PC-9 (cell line): ENCODE measurements around the gene VGLL2. TPM values are rescaled to one million over a fixed set of nuclear protein-coding genes. Genes with fewer than 3 reads are reported as not detected.

Experiments
- BruUV-seq: library from RNA; stranded (reverse); fragments of 400-500 nt; replicated peaks from 2 replicates; lab custom pipeline; 2021; lab: Mats Ljungman, UMichigan
- CTCF ChIA-PET: fragments of 300-600 bp; sonication (Branson Sonifier 250); formaldehyde crosslinking; loops from one replicate; lab custom pipeline; 2022; ENCODE audit warnings: antibody characterized with exemption; lab: Charles Lee
- POLR2A ChIA-PET: fragments of 300-600 bp; sonication (Branson Sonifier 250); formaldehyde crosslinking; loops from one replicate; lab custom pipeline; 2022; ENCODE audit warnings: antibody characterized with exemption; ENCODE audit not compliant: unreplicated experiment; lab: Charles Lee
- DNase-seq, 2 experiments: peaks; one replicate each; pipeline versions ENCODE4 v3.0.0 to v3.0.0-alpha.2; 2015 to 2022; ENCODE audit warnings: mixed read lengths in 1 of 2
- H2AFZ ChIP-seq: fragments of 200-600 bp; sonication (generic); 2 replicates; pipeline ENCODE4 v1.8.1; 2017; ENCODE audit warnings: antibody characterized with exemption
- H3F3A ChIP-seq: fragments of 200-600 bp; sonication (generic); 2 replicates; pipeline ENCODE4 v1.8.1; 2017; ENCODE audit warnings: antibody characterized with exemption, mild to moderate bottlenecking, low read depth; ENCODE audit not compliant: insufficient read depth
- H3K27ac ChIP-seq: fragments of 200-600 bp; sonication (generic); 2 replicates; pipeline ENCODE4 v1.6.1; 2016; ENCODE audit warnings: mixed run types
- H3K27me3 ChIP-seq: fragments of 200-600 bp; sonication (generic); 2 replicates; pipeline ENCODE4 v1.6.1; 2016; ENCODE audit warnings: low read depth, mixed run types; ENCODE audit not compliant: insufficient read depth
- H3K36me3 ChIP-seq: fragments of 200-600 bp; sonication (generic); 2 replicates; pipeline ENCODE4 v1.6.1; 2016; ENCODE audit warnings: low read depth, mixed run types
- H3K4me1 ChIP-seq: fragments of 200-600 bp; sonication (generic); replicated peaks from 2 replicates; pipeline ENCODE4 v1.6.1; 2016; ENCODE audit warnings: mixed run types; ENCODE audit not compliant: insufficient read depth
- H3K4me2 ChIP-seq: fragments of 200-600 bp; sonication (generic); 2 replicates; pipeline ENCODE4 v1.6.1; 2017; ENCODE audit warnings: mixed run types
- H3K4me3 ChIP-seq: fragments of 200-600 bp; sonication (generic); 2 replicates; pipeline ENCODE4 v1.6.1; 2016; ENCODE audit warnings: mixed run types
- H3K79me2 ChIP-seq: fragments of 200-600 bp; sonication (generic); 2 replicates; pipeline ENCODE4 v1.6.1; 2017; ENCODE audit warnings: low read depth, mixed run types
- H3K9me2 ChIP-seq: fragments of 200-600 bp; sonication (generic); 2 replicates; pipeline ENCODE4 v1.8.1; 2017; ENCODE audit warnings: mild to moderate bottlenecking; ENCODE audit not compliant: insufficient read depth
- H3K9me3 ChIP-seq: fragments of 200-600 bp; sonication (generic); 2 replicates; pipeline ENCODE4 v1.8.1; 2016; ENCODE audit warnings: low read depth; ENCODE audit not compliant: insufficient read depth
- H4K20me1 ChIP-seq: fragments of 200-600 bp; sonication (generic); 2 replicates; pipeline ENCODE4 v1.8.1; 2017; ENCODE audit not compliant: insufficient read depth
- CTCF ChIP-seq: fragments of 200-600 bp; sonication (generic); conservative IDR thresholded peaks from 2 replicates; pipeline ENCODE4 v1.6.1; 2017; ENCODE audit warnings: mixed run types, antibody characterized with exemption, mild to moderate bottlenecking, moderate library complexity
- EZH2 ChIP-seq: fragments of 200-600 bp; sonication (generic); IDR thresholded peaks from 2 replicates; pipeline ENCODE4 v1.8.0; 2017; ENCODE audit warnings: antibody characterized with exemption, low read depth
- intact Hi-C: fragments of 100-400 bp; cut with micrococcal nuclease; formaldehyde crosslinking; loops from one replicate; pipeline ENCODE4 v1.10.0; 2022; ENCODE audit not compliant: unreplicated experiment
- total RNA-seq: library from RNA; stranded (reverse); gene quantifications from 2 replicates; pipeline ENCODE4 v1.2.3, GENCODE V29; 2021

The VGLL2 gene
- total RNA-seq, 1 experiment from 2014 or later = not detected

DNA sequence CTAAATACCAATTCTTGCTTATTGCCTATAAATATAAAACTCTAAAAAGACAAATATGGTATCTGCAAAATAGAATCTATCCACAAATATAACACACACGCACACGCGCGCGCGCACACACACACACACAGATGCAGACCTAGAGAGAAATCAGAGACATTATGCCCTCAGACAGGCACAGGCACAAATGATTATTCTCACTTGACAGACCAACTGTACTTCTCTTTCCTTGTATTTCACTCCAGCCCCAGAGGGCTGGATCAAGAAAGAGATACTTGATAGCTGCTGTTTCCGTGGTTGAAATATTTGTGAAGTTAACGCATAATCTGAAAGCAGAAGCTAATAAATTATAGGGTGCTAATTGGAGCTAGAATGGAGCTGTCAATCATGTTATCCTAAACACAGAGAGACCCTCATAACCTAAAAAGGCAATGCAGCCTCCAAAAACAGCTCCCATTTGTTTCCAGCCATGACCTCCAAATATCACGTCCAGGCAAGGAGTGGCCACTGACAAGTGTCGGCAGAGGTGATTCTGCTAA, 11.5 kb downstream of the VGLL2 start:
- Histone ChIP-seq H3K27me3 (no peaks in the 10 kb centered on the region), H3K9me2 (no peaks in the 10 kb centered on the region), H2AFZ (no peak overlapping the region), H3K4me2 (no peak overlapping the region), H3K4me3 (no peak overlapping the region), H3F3A (no peaks in the 10 kb centered on the region), H3K9me3 (no peaks in the 10 kb centered on the region), H3K4me1 (no peaks in the 10 kb centered on the region), H3K27ac (no peak overlapping the region), H3K36me3 (no peaks in the 10 kb centered on the region), H4K20me1 (no peaks in the 10 kb centered on the region), H3K79me2 (no peaks in the 10 kb centered on the region)
- no TSS peak for BruUV-seq
- ChIA-PET CTCF (no interaction called here), POLR2A (no interaction called here)
- TF ChIP-seq CTCF (no peak), EZH2 (no peak)
- DNase-seq = no peak
- intact Hi-C loops = no loop called here

- Histone ChIP-seq H3K36me3 (no peaks in the 10 kb centered on the region), H4K20me1 (no peaks in the 10 kb centered on the region), H3K27ac (no peak overlapping the region), H2AFZ (no peak overlapping the region), H3K4me2 (no peak overlapping the region), H3K4me3 (no peak overlapping the region), H3K9me3 (no peaks in the 10 kb centered on the region), H3K4me1 (no peaks in the 10 kb centered on the region), H3F3A (no peaks in the 10 kb centered on the region), H3K79me2 (no peaks in the 10 kb centered on the region), H3K27me3 (no peaks in the 10 kb centered on the region), H3K9me2 (no peaks in the 10 kb centered on the region)
- no TSS peak for BruUV-seq
- intact Hi-C loops = no loop called here
- no peak for TF ChIP-seq EZH2
- TF ChIP-seq CTCF = peak; percentile 51
- ChIA-PET POLR2A (no interaction called here), CTCF (no interaction called here)
- no peak for DNase-seq
Measured at GRCh38 chr6:117280922-117281321, 15.6 kb downstream of the VGLL2 start.

- Histone ChIP-seq H3K79me2 (no peaks in the 10 kb centered on the region), H3K4me1 (no peaks in the 10 kb centered on the region), H3F3A (no peaks in the 10 kb centered on the region), H3K27ac (no peak overlapping the region), H3K4me3 (no peak overlapping the region), H3K9me3 (no peaks in the 10 kb centered on the region), H3K4me2 (no peak overlapping the region), H3K27me3 (no peaks in the 10 kb centered on the region), H4K20me1 (no peaks in the 10 kb centered on the region), H3K9me2 (no peaks in the 10 kb centered on the region), H3K36me3 (no peaks in the 10 kb centered on the region), H2AFZ (no peak overlapping the region)
- no TSS peak for BruUV-seq
- CTCF ChIA-PET = no interaction called here
- TF ChIP-seq EZH2 (no peak), CTCF (no peak)
- POLR2A ChIA-PET = no interaction called here
- intact Hi-C loops = no loop called here
- no peak for DNase-seq
Measured at GRCh38 chr6:117288083-117288715, 22.8 kb downstream of the VGLL2 start.
